ENCODE measurements around the gene RAI14.

Gene RAI14

GRCh38 chr5:34789021-34789531, 132.9 kb downstream of the RAI14 start:
- TF ChIP-seq CTCF (IDR thresholded peaks at IDR 0.05; ENCODE audit: borderline replicate concordance, insufficient read depth, low read depth, low read length), result no peak
- no peak overlapping the region for H3K4me3 ChIP-seq (ENCODE audit: low read depth, low read length)

- no peak for TF ChIP-seq CTCF (IDR thresholded peaks at IDR 0.05; ENCODE audit: borderline replicate concordance, insufficient read depth, low read depth, low read length)
- no peak overlapping the region for H3K4me3 ChIP-seq (ENCODE audit: low read depth, low read length)
Measured at GRCh38 chr5:34789639-34790038, 133.5 kb downstream of the RAI14 start.

- H3K4me3 ChIP-seq (ENCODE audit: low read depth, low read length), result no peak overlapping the region
- TF ChIP-seq CTCF (IDR thresholded peaks at IDR 0.05; ENCODE audit: borderline replicate concordance, insufficient read depth, low read depth, low read length), result no peak
Measured at GRCh38 chr5:34790069-34790468, 133.9 kb downstream of the RAI14 start.

- no peak for TF ChIP-seq CTCF (IDR thresholded peaks at IDR 0.05; ENCODE audit: borderline replicate concordance, insufficient read depth, low read depth, low read length)
- no peak overlapping the region for H3K4me3 ChIP-seq (ENCODE audit: low read depth, low read length)
Measured at GRCh38 chr5:34791761-34792244, 135.7 kb downstream of the RAI14 start.

- H3K4me3 ChIP-seq (ENCODE audit: low read depth, low read length), result no peak overlapping the region
Measured at GRCh38 chr5:34802834-34803563, 146.9 kb downstream of the RAI14 start.

GRCh38 chr5:34803974-34804732, 148.0 kb downstream of the RAI14 start:
- no peak overlapping the region for H3K4me3 ChIP-seq (ENCODE audit: low read depth, low read length)
- no peak for TF ChIP-seq CTCF (IDR thresholded peaks at IDR 0.05; ENCODE audit: borderline replicate concordance, insufficient read depth, low read depth, low read length)

More at GRCh38 chr5:34802834-34803563, 146.9 kb downstream of the RAI14 start:
- no peak for TF ChIP-seq CTCF (IDR thresholded peaks at IDR 0.05; ENCODE audit: borderline replicate concordance, insufficient read depth, low read depth, low read length)

All from GM12875 (cell line).